SK-MEL-5 (cell line): ENCODE data around the gene CHD3. TPM values are rescaled to one million over a fixed set of nuclear protein-coding genes. Genes with fewer than 3 reads are reported as not detected.

Experiments
- DNase-seq: peaks from one replicate; pipeline ENCODE4 v3.0.0-alpha.2; 2016; ENCODE audit warnings: low read depth, low spot score
- in situ Hi-C: cut with HindIII; loops from 2 replicates; pipeline ENCODE4 v1.10.0; 2016; ENCODE audit warnings: low sequenced_read_pairs, high pct_unique_total_duplicates, low pct_unique_long_range_greater_than_20kb
- polyA plus RNA-seq, 2 experiments: library from polyadenylated mRNA; depleted of rRNA; stranded (reverse); fragments of >200 nt; gene quantifications; 2 replicates each; pipeline ENCODE4 v1.2.3, GENCODE V29; 2015
- total RNA-seq: library from RNA; depleted of rRNA; stranded (reverse); fragments of >200 nt; shearing (Covaris generic); gene quantifications from 2 replicates; pipeline ENCODE4 v1.2.3, GENCODE V29; 2014; rRNA removed

The CHD3 gene
- 68.4 and 74.0 TPM in 2 replicates for total RNA-seq
- polyA plus RNA-seq (2015; cell fraction: cytosol; rRNA removed): 77.6 and 110 TPM in 2 replicates
- 268 and 271 TPM in 2 replicates for polyA plus RNA-seq (2015; cell fraction: nucleus; rRNA removed)

DNA sequence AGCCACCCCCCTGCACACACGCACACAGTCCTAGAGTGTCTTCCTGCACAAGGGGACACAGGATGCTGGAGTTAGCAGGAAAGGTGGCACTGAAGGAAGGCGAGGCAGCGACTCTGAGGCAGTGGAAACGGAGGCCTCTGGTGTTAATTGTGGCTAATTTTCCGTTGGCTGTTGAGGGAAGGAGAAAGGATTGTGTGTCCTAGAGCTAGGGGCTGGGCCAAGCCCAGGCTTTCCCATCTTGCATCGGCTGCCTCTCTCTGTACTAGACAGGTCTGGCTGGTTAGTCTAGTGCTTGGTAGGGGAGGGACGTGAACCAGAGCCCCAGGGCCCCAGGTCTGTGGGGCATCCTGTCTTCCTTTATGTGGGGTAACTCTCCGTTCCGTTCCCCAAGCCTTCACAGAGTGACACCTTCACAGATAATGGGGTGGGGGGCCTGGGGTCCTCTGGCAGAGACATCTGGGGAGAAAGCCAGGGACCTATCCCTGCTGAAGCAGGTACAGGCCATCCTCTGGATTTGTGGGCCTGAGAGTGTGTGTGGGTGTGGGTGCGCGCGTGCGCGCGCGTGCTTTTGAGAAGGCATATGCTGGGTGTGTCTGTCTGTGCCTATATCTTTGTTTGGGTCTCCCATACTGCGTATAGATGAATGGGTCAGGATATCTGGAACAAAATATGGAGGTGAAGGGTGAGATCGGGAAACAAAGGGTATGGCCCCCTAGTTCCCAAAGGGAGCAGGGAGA, at the start of gene CHD3:
Gene CHD3, plus strand, starts transcription at position 606 of the 737 bp plus-strand sequence. CDS start 212 bp downstream, outside the sequence.
- peak; percentile 26 for DNase-seq
- in situ Hi-C loops: no loop called here

DNA sequence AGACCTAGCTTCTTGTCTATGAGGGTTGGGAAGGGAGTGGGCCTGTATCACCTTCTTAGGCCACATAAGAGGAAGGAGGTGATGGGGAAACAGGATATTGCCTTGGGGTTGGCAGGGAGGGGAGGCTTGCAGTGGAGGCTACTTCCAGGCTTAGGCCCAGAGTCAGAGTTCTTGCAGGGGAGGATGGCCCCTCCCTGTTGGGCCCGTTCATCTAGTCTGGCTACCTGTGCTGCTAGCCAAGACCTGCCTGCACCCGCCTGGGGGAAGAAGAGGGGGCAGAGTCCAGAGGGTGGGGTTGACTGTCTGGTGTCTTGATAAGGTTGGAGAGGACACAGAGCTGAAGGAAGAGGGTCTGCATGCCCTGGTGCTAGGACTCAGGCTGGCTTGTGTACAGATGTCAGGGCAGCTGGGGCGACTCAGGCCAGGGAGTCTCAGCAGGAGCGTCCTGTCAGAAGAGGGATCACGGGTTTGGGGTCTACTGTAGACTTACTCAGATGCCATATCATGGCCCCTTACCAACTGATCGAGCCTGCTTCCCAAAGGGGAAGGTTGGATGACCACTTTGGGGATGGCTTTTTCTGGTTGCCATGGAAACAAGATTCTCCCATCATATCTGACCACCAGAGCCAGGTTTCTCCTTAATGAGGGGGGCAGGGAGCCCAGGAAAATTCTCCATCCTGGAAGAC, 49.3 kb upstream of the CHD3 start:
- in situ Hi-C loops: no loop called here
- no peak for DNase-seq

DNA sequence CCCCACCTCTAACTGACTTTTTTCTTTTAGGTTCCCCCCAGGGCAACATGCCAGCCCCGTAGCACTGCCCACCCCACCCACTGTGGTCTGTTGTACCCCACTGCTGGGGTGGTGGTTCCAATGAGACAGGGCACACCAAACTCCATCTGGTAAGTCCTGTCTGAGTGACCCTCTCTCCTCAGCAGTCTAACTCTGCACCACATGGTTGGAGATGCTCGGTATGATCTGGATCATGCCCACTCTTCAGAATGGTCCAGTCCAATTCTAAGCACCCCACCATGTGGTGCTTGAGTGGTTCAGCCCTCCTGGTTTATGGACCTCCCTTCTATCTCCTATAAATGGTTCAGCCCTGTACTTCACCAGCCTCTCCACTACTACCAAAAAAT, 48.7 kb upstream of the CHD3 start:
- peak; percentile 65 for DNase-seq
- in situ Hi-C loops: no loop called here

DNA sequence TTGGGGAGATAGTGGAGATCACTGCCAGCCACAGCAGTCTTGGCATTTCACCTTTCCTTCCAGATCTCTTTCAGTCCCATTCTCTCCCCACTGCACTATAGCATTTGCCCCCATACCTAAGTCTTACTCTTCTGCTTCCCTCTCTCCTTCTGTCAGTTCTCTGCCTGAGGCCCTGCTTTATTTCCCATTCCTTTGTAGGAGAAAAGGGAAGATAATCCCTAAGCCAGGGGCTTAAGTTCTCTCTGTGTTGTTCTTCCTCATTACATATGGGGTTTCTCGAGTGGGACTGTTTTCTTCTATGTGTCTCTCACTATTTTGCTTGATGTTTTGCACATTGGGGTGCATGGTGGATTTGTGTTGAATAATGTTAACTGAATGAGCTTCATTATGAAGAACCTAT, 48.1 kb upstream of the CHD3 start:
- DNase-seq: no peak
- in situ Hi-C loops: no loop called here

DNA sequence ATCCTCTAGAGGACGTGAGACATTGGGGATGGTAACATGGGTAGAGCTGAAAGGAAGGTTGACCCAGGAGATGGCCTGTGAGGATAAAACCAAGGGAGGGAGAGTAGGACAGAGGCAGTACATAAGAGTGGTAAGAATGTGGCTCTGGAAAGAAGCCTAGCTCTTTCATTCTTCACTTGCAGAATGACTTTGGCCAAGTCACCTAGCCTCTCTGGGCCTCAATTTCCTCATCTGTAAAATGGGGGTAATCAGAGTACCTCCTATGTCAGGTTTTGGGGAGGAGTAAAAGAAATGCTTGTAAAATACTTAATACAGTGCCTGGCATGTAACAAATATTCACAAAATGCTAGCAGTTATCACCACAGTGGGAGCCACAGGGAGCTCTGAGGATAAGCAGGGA, 47.7 kb upstream of the CHD3 start:
- in situ Hi-C loops: no loop called here
- DNase-seq: no peak

DNA sequence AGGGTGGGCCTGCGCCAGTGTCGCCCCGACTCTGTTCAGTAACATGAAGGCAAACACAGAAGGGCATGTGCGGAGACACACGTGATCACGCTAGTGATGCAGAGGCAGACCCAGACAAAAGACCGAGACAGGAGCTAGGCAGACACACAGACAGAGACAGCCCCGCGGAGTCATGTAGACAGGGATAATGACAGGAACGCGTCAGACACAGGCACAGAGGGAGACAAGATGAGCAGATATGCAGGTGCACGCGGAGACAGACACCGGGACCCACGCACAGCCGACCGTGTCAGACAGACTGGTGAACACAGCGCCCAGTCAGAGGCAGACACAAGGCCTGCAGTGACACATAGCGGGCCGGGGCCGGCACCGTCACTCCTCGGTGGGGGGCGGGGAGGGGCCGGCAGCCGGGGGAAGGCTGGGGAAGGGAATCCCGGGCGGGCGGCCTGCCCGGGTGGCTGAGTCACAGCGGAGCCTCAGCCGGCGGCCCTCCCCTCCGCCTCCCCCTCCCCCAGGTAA, 47.1 kb upstream of the CHD3 start:
- DNase-seq: peak; percentile 56
- in situ Hi-C loops: no loop called here

DNA sequence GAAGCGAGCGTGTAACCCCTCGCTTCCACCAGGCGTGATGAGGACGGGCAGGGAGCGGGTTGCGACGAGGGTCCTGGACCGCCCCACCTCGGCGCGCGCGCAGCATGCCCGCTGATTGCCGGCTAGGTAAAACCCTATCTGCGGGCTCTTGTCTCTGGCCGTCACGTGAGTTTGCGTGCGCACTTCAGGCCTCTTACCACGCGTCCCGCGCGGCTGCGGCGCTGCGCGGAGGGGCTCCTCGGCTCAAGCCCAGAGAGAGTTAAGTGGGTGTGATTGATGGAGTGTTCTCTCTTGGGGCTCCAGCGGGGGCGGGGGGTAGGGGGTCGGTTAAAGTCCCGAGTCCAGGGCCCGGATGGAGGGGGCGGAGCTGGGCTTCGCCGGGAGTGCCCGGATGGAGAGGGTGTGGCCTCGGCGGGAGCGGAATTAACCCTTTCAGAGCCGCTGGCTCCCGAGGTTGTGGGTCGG, 46.6 kb upstream of the CHD3 start:
- DNase-seq: peak; percentile 90
- in situ Hi-C loops: no loop called here

DNA sequence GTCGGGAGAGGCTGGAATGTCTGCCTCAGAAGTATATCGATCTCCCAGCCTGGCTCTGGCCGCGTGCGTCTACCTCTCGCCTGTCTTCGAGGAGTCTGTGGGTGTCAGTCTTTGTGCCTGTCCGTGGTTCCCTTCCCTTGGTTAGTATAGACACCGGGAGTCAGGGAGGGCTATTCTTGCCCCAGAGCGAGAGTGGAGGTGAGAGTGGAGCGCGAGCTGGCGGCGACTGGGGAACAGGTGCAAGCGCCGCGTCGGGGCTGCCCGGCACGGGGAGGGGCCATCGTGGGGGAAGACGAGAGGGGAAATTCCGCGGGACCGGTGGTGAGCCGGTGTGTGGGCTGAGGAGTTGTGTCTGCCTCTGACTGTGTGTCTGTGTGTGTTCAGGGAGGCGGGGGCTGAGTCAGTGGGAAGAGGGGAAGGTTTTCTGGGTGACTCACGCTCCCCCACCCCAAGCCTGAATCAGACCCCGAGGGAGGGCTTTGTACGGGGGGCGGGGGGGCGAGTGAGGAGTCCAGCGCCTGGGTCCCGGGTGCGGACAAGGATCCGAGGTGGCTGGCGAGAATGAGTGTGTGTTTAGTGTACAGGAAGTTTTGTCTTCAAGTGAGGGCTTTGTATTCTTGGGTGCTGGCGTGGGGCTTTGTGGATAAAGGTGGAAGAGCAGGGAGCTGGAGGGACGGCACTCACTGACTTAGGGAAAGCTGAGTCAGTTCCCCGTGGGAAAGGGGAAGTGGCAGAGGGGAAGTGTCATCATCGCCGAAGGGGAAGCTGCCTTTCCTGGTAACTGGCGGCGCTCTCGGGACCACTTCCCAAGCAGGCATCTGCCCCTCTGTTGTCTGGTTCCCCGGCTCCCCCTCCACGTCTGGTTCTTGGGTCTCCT, 46.0 kb upstream of the CHD3 start:
- in situ Hi-C loops: no loop called here
- peak; percentile 61 for DNase-seq

DNA sequence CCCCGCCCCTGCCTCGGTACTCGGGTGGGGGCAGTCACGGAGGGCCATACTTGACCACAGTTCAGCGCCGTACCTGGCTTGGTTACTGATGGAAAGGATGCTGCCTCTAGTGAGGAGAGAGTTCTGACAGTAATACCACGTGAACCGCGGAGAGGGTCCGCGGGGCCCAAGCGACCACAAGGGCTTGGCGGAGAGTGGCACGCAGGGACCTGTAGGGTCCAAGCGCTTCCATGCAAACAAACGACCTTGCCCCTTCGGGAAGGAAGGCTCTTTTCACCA, 45.4 kb upstream of the CHD3 start:
- DNase-seq: no peak

DNA sequence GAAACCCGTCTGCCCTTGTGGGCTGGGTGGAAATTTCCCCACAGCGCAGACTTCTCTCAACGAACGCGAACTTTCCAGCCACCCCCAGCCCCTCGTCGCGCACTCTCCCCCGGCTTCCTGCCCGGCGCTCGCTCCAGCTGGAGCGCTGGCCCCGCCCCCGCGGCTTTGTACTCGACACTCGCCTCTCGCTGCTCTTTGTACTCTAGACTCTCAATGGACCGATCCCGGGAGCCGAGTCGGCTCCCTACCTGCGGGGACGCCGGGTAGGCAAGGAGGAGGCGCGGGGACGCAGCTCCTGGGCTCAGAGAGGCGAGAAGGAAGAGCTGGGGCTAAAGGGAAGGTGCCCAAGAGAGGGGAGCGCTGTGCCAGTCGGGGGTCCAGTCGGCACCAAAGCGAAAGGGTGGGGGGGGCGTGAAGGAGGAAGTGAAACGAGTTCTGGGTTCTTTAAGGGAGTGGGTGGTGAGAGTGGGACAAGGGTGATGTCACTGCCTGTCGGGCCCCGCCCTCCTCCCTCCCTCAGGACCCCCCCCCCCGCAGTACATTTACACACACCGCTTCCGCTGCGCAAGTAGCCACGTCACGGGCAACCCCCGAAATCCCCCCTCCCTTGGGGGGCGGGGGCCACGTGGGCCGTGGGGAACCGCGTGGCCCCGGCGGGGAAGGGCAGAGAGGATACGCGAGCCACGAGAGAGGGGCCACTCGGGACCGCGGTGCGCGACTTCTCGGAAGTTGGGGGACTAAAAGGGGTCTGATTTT, 44.9 kb upstream of the CHD3 start:
- peak; percentile 77 for DNase-seq
- in situ Hi-C loops: no loop called here

More for the DNA sequence above, 45.4 kb upstream of the CHD3 start:
- in situ Hi-C loops: no loop called here

DNA sequence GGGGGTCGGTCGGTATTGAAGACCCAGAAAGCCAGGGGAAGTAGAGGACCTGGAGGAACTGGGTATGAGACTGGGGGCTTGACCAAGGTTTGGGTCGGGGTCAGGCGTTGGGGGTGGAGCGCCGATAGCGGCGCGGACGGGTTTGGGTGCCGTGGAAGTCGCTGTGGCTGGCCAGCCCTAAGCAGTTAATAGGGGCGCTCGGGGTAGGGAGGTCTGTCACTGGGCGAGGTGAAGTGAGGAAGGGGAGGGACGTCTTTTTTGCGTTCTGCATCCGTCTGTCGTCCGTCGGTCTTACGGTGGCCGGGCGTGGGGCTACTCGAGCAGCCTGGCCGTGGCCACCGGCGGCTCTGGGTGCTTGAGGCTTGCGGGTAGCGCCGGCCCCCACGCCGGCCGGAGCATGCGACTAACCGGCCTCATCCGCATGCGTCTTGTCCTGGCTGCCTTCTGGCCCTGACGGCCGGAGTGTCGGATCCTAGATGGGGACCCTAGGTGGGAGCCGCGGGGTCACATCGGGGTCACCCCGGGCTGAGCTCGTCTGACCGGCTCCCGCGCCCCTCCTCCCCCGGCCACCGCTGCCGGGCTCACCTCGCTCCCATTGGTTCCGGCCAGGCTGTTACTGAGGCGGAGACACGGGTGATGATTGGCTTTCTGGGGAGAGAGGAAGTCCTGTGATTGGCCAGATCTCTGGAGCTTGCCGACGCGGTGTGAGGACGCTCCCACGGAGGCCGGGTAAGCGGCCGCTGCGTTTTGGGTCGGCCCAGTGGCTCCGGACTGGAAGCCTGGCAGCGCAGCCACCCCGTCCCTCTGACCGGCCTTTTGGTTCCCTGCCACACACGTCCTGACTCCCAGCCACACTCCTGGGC, 44.1 kb upstream of the CHD3 start:
- in situ Hi-C loops: no loop called here
- peak; percentile 96 for DNase-seq

DNA sequence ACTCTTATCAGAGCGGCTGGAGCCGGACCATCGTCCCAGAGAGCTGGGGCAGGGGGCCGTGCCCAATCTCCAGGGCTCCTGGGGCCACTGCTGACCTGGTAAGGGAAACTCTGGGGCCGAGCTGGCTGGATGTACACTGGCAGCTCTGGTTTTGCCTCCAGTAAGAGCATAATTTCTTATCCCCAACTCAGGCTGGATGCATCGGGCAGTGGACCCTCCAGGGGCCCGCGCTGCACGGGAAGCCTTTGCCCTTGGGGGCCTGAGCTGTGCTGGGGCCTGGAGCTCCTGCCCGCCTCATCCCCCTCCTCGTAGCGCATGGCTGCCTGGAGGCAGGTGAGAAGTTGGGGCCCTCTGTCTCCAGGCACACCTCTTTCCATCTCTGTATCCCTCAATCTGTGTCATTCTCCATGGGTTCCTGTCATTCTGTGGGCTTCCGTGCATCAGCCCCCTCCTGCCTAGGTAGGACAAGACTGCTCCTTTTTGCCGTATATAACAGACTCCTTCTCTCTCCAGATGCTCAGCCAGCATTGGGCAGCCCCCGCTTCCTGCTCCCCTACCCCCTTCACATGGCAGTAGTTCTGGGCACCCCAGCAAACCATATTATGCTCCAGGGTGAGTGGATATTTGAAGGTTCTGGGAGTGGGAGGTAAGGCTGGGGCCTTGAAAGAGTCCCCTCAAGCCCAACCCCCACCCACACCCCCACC, 43.1 kb upstream of the CHD3 start:
- no peak for DNase-seq
- in situ Hi-C loops: no loop called here

DNA sequence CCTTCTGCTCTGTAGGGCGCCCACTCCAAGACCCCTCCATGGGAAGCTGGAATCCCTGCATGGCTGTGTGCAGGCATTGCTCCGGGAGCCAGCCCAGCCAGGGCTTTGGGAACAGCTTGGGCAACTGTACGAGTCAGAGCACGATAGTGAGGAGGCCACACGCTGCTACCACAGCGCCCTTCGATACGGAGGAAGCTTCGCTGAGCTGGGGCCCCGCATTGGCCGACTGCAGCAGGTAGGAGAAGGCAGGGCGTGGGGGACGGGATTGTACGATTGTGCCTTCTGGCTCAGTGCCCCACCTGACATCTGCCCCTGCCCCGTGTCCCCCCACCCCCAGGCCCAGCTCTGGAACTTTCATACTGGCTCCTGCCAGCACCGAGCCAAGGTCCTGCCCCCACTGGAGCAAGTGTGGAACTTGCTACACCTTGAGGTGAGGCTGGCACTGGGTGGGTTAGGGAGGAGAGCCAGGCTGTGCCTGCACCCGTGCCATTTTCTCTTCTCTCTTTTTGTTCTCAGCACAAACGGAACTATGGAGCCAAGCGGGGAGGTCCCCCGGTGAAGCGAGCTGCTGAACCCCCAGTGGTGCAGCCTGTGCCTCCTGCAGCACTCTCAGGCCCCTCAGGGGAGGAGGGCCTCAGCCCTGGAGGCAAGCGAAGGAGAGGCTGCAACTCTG, 42.4 kb upstream of the CHD3 start:
- in situ Hi-C loops: no loop called here
- no peak for DNase-seq

DNA sequence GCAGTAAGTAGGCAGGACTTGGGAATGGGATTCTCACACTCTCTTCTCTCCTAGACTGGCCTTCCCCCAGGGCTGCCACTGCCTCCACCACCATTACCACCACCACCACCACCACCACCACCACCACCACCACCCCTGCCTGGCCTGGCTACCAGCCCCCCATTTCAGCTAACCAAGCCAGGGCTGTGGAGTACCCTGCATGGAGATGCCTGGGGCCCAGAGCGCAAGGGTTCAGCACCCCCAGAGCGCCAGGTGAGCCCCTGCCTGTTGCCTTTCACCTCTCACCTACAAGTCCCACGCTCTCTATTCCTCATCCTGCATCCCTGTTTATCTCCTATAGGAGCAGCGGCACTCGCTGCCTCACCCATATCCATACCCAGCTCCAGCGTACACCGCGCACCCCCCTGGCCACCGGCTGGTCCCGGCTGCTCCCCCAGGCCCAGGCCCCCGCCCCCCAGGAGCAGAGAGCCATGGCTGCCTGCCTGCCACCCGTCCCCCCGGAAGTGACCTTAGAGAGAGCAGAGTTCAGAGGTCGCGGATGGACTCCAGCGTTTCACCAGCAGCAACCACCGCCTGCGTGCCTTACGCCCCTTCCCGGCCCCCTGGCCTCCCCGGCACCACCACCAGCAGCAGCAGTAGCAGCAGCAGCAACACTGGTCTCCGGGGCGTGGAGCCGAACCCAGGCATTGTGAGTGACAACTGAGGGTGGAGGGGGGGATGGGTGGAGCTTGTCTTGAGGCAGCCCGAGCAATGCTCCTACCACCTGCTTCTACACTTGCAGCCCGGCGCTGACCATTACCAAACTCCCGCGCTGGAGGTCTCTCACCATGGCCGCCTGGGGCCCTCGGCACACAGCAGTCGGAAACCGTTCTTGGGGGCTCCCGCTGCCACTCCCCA, 41.6 kb upstream of the CHD3 start:
- in situ Hi-C loops: no loop called here
- no peak for DNase-seq
